A549 (cell line): ENCODE measurements around the gene NAT16. TPM values are rescaled to one million over a fixed set of nuclear protein-coding genes. Genes with fewer than 3 reads are reported as not detected.
A peak's percentile ranks its signal among the peaks of the same experiment; 100 is the strongest.

ENCODE experiments used
- ATAC-seq, 2 experiments: fragments of 200-7000 bp in 1 of 2; fragments of >200 bp in 1 of 2; cut with Nextera tagmentation in 1 of 2; cut with Tn5 transposase in 1 of 2; 3 replicates each; pipeline versions ENCODE4 v1.8.0 to v1.9.1; 2018 to 2020; ENCODE audit warnings: mild to moderate bottlenecking in 1 of 2, moderate library complexity in 1 of 2
- CTCF ChIA-PET: fragments of 300-600 bp; sonication (Branson Sonifier 250); formaldehyde crosslinking; extraction: SDS; loops from one replicate; lab custom pipeline; 2021; ENCODE audit warnings: antibody characterized with exemption, inconsistent platforms; lab: Yijun Ruan, JAX
- POLR2A ChIA-PET: fragments of 350-600 bp; formaldehyde crosslinking; extraction: SDS; loops from one replicate; lab custom pipeline; 2021; ENCODE audit warnings: antibody characterized with exemption, inconsistent platforms; lab: Yijun Ruan, JAX
- DNase-seq, 2 experiments: peaks; one replicate each; pipeline versions ENCODE4 v3.0.0 to v3.0.0-alpha.2; 2011 to 2016; ENCODE audit warnings: low read depth in 1 of 2, low spot score in 1 of 2
- FAIRE-seq: peaks from 2 replicates; lab custom pipeline; 2011; peaks lifted over from hg19 to GRCh38; lab: Jason Lieb, UNC
- H3K27ac ChIP-seq, 2 experiments: fragments of >200 bp; sonication (Bioruptor Twin); formaldehyde crosslinking; 3 replicates each; pipeline ENCODE4 v1.5.1; 2016 to 2017
- H3K4me1 ChIP-seq: fragments of >200 bp; sonication (Bioruptor Twin); formaldehyde crosslinking; 3 replicates; pipeline ENCODE4 v1.6.1; 2016
- H3K4me2 ChIP-seq: fragments of >200 bp; sonication (Bioruptor Twin); formaldehyde crosslinking; 3 replicates; pipeline ENCODE4 v1.6.1; 2016
- H3K4me3 ChIP-seq: fragments of >200 bp; sonication (Bioruptor Twin); formaldehyde crosslinking; 3 replicates; pipeline ENCODE4 v1.5.1; 2016
- H3K9me3 ChIP-seq: fragments of >200 bp; sonication (Bioruptor Twin); formaldehyde crosslinking; 3 replicates; pipeline ENCODE4 v1.6.1; 2016
- CEBPB ChIP-seq, 2 experiments: fragments of >200 bp in 1 of 2; sonication (Bioruptor Twin) in 1 of 2; formaldehyde crosslinking in 1 of 2; IDR thresholded peaks; 2 replicates each; pipeline ENCODE4 v1.6.1; 2012 to 2016
- EHMT2 ChIP-seq: fragments of 200-600 bp; sonication (generic); IDR thresholded peaks from 2 replicates; pipeline ENCODE4 v1.6.1; 2016; ENCODE audit warnings: antibody characterized with exemption, low read depth, mild to moderate bottlenecking, moderate library complexity
- EP300 ChIP-seq, 2 experiments: fragments of >200 bp; sonication (Bioruptor Twin); formaldehyde crosslinking; IDR thresholded peaks; 2 replicates in 1 of 2; 3 replicates in 1 of 2; pipeline ENCODE4 v1.6.1; 2016 to 2017
- ESRRA ChIP-seq: fragments of 150-350 bp; IDR thresholded peaks from 2 replicates; pipeline ENCODE4 v1.6.1; 2014; ENCODE audit warnings: mild to moderate bottlenecking, low read length, borderline replicate concordance
- HOXA7 ChIP-seq: fragments of 250-450 bp; sonication (Bioruptor Pico); IDR thresholded peaks from 2 replicates; pipeline ENCODE4 v1.5.0; 2020; ENCODE audit warnings: mild to moderate bottlenecking, moderate library complexity
- JUN ChIP-seq, 2 experiments: fragments of >200 bp; sonication (Bioruptor Twin); formaldehyde crosslinking; IDR thresholded peaks; 2 replicates in 1 of 2; 3 replicates in 1 of 2; pipeline ENCODE4 v1.6.1; 2016 to 2017
- MAZ ChIP-seq: fragments of 150-350 bp; IDR thresholded peaks from 2 replicates; pipeline ENCODE4 v1.6.1; 2014; ENCODE audit warnings: antibody characterized with exemption, low read depth, low read length, borderline replicate concordance
- MYC ChIP-seq: IDR thresholded peaks from 2 replicates; pipeline ENCODE4 v1.6.1; 2012; ENCODE audit warnings: mild to moderate bottlenecking, inconsistent platforms, low read length, improper control_type of control experiment, borderline replicate concordance
- NFE2L2 ChIP-seq: fragments of 150-350 bp; conservative IDR thresholded peaks from 2 replicates; pipeline ENCODE4 v1.6.1; 2014; ENCODE audit warnings: low read length
- NPAS2 ChIP-seq: fragments of 250-450 bp; sonication (Bioruptor Pico); IDR thresholded peaks from 2 replicates; pipeline ENCODE4 v1.8.0; 2022; ENCODE audit warnings: mild to moderate bottlenecking, moderate library complexity, borderline replicate concordance
- POLR2A ChIP-seq: IDR thresholded peaks from 2 replicates; pipeline ENCODE4 v1.6.1; 2012; ENCODE audit warnings: mild to moderate bottlenecking, low read length
- RNF2 ChIP-seq: fragments of 200-600 bp; sonication (generic); IDR thresholded peaks from 2 replicates; pipeline ENCODE4 v1.6.1; 2016; ENCODE audit warnings: low read depth, mild to moderate bottlenecking, antibody characterized with exemption, moderate library complexity, borderline replicate concordance
- ZFP36 ChIP-seq: fragments of 450-650 bp; IDR thresholded peaks from 2 replicates; pipeline ENCODE4 v1.6.1; 2014; ENCODE audit warnings: borderline replicate concordance; ENCODE audit not compliant: partially characterized antibody
- WGBS: methylation state at CpG from one replicate; pipeline ENCODE4 v1.1.6; 2017; ENCODE audit errors: missing lambda C conversion rate; 5-methylcytosine and 5-hydroxymethylcytosine counted together
- polyA plus RNA-seq, 4 experiments: library from polyadenylated mRNA; depleted of rRNA in 3 of 4; stranded (reverse); fragments of >200 nt; fragmentation: RNase III in 1 of 4; extraction: RNeasy Plus Mini Kit Qiagen cat#74134 plus additional on column Dnase treatment in 1 of 4; gene quantifications; 2 replicates in 3 of 4; 3 replicates in 1 of 4; pipeline ENCODE4 v1.2.3, GENCODE V29; 2011 to 2017
- TF ChIP-seq, protein P1 (sequence below): fragments of >200 bp; sonication (Bioruptor Twin); formaldehyde crosslinking; IDR thresholded peaks from 2 replicates; pipeline ENCODE4 v1.6.1; 2016
- TF ChIP-seq, protein P2 (sequence below): fragments of 150-350 bp; IDR thresholded peaks from 2 replicates; pipeline ENCODE4 v1.6.1; 2014; ENCODE audit warnings: low read depth, mild to moderate bottlenecking, low read length
- TF ChIP-seq, protein P3 (sequence below): fragments of 250-450 bp; sonication (Bioruptor Pico); IDR thresholded peaks from 2 replicates; pipeline ENCODE4 v1.5.0; 2020; ENCODE audit warnings: low read depth, mild to moderate bottlenecking, moderate library complexity
- TF ChIP-seq, protein P4 (sequence below): IDR thresholded peaks from 2 replicates; pipeline ENCODE4 v1.6.1; 2012; ENCODE audit warnings: low read depth, borderline replicate concordance
- TF ChIP-seq, protein P5 (sequence below): fragments of >200 bp; sonication (Bioruptor Twin); formaldehyde crosslinking; IDR thresholded peaks from 3 replicates; pipeline ENCODE4 v1.6.1; 2016
- TF ChIP-seq, protein P6 (sequence below): IDR thresholded peaks from 2 replicates; pipeline ENCODE4 v1.6.1; 2012

Gene NAT16
- polyA plus RNA-seq, 2 of the 4 experiments (the other 2 are of a cell fraction), result 0.05 to 0.12 TPM

DNA sequence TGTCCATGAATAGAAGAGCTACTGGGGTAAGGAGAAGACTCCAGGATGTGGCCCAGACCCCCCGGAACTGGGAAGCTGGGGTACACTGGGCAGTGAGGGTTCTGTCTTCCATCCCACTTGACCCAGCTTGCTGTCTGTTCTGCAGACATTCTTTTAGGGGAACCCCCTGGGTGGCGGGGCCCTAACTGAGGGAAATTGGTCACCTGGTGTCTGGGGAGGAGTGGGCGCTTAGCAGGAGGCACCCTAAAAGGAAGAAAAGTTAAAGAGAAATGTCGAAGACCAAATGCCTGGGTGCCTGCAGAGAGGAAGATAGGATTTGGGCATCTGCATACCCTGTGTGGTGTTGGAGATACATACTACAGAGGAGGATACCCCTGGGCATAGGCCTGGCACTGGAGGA lies 24.8 kb downstream of the NAT16 start:
- no peak for DNase-seq
- Histone ChIP-seq H3K4me3 (peak overlapping the region; percentile 91), H3K9me3 (no peaks in the 10 kb centered on the region), H3K4me1 (peaks cover 47% of the 10 kb centered on the region), H3K4me2 (peak overlapping the region; percentile 99), H3K27ac (peak overlapping the region; percentile 93 to 100)
- CTCF ChIA-PET, result interaction anchor here (0.7 to 16.1 kb wide), 8 partner anchors 8 to 711 kb away, joined by 3 to 235 read pairs (median 4); no protein-coding TSS in a partner anchor
- WGBS, result 59% methylated on average over 4 of the region's 4 CpGs
- TF ChIP-seq NPAS2 (no peak), CEBPB (IDR thresholded peaks at IDR 0.05) (no peak), EP300 (IDR thresholded peaks at IDR 0.05) (no peak), RNF2 (no peak), HOXA7 (no peak), ZFP36 (no peak)
- TF ChIP-seq, protein P1, sequence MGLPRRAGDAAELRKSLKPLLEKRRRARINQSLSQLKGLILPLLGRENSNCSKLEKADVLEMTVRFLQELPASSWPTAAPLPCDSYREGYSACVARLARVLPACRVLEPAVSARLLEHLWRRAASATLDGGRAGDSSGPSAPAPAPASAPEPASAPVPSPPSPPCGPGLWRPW, result no peak
- TF ChIP-seq, protein P2, sequence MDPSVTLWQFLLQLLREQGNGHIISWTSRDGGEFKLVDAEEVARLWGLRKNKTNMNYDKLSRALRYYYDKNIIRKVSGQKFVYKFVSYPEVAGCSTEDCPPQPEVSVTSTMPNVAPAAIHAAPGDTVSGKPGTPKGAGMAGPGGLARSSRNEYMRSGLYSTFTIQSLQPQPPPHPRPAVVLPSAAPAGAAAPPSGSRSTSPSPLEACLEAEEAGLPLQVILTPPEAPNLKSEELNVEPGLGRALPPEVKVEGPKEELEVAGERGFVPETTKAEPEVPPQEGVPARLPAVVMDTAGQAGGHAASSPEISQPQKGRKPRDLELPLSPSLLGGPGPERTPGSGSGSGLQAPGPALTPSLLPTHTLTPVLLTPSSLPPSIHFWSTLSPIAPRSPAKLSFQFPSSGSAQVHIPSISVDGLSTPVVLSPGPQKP, result no peak
- ATAC-seq, result no peak
- no peak for FAIRE-seq
- POLR2A ChIA-PET, result interaction anchor here (0.7 kb wide), 1 partner anchor 15 kb away, joined by 3 read pairs; no protein-coding TSS in a partner anchor

DNA sequence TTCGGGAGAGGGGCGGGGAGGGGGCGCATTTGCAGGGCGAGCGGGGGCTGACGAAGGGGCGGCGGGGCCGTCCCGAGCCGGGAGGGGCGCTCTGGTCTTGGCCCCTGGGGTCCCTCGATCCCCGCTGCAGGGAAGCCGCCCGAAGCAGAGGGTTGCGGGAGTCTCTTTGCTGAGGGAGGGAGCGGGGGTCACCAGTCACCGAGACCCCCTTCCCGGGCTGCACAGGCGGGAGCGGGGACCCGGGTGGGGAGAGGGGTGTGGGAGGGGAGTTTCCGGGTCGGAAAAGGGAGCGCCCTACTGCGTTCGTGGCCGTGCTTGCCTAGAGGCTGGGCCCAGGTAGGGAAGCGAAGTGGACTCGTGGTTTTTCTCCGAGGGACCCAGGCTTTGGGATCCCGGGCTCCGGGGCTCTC lies 25.4 kb downstream of the NAT16 start:
- Histone ChIP-seq H3K27ac (peak overlapping the region; percentile 93 to 100), H3K9me3 (no peaks in the 10 kb centered on the region), H3K4me2 (peak overlapping the region; percentile 99), H3K4me3 (peak overlapping the region; percentile 91), H3K4me1 (peaks cover 41% of the 10 kb centered on the region)
- FAIRE-seq (no peak), DNase-seq (no peak), ATAC-seq (peak; percentile 10 to 62; a peak in 4 of 6 replicates)
- CTCF ChIA-PET, result interaction anchor here (0.7 to 16.1 kb wide), 8 partner anchors 13 to 710 kb away, joined by 3 to 235 read pairs (median 12); no protein-coding TSS in a partner anchor
- POLR2A ChIA-PET, result interaction anchor here (0.7 to 1.0 kb wide), 2 partner anchors 13 to 14 kb away, joined by 3 read pairs; no protein-coding TSS in a partner anchor
- TF ChIP-seq JUN (IDR thresholded peaks at IDR 0.05), result peak in 1 of 2 experiments; percentile 60; a peak in 2 of 5 replicates
- no peak for TF ChIP-seq MAZ
- WGBS, result 1% methylated on average over 20 of the region's 34 CpGs

DNA sequence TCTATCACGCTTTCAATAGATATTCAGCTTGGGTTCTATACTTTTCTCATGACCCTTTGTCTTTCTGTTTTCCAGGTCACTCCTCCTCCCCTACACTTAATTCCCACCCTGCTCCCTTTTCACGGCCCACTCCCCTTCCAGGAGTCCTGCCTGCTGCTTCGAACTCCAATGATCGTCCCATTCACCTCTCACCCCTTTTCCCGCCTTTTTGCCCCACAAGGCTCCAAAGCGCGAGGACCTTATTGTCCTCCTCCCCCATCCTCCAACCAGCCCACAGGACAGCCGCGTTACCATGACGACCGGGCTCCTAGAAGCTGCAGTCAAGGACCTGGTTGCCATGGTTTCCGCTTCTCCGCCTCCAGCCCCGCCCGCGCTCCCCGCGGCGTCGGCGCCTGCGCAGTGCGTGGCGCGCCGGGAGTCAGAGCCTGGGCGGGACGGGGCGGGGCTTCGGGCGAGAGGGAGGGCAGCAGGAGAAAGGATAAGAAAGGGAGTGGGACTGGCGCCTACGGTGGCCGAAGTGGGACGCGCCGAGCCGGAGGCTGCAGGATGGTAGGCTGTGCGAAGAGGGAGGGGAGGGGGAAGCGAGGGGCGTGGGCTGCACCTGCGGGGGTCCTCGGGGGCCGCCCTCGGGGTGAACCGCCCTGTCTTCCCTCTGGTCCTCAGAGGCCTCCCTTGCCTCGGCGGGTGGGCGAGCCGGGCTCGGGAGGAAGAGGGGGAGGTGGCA lies 26.0 kb downstream of the NAT16 start, which contains the start of gene AP1S1:
Gene AP1S1 (plus strand): TSS at position 508 of the 724 bp plus-strand sequence. CDS start 39 bp downstream, at position 547.
- peak within 1 kb of the TSS; percentile 93 to 100 for H3K27ac ChIP-seq
- POLR2A ChIA-PET, result interaction anchor here (1.0 kb wide), 1 partner anchor 12 kb away, joined by 3 read pairs; no protein-coding TSS in a partner anchor
- no peak for FAIRE-seq
- TF ChIP-seq CEBPB (IDR thresholded peaks at IDR 0.05) (no peak), MAZ (peak; percentile 63; the same call in 1 of the 2 replicates), POLR2A (peak; percentile 52), MYC (no peak), NFE2L2 (no peak), ESRRA (no peak), EHMT2 (no peak)
- TF ChIP-seq, protein P3, sequence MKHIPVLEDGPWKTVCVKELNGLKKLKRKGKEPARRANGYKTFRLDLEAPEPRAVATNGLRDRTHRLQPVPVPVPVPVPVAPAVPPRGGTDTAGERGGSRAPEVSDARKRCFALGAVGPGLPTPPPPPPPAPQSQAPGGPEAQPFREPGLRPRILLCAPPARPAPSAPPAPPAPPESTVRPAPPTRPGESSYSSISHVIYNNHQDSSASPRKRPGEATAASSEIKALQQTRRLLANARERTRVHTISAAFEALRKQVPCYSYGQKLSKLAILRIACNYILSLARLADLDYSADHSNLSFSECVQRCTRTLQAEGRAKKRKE (CRISPR knock-in tag), result no peak; the same call in 1 of the 2 replicates
- TF ChIP-seq, protein P4, sequence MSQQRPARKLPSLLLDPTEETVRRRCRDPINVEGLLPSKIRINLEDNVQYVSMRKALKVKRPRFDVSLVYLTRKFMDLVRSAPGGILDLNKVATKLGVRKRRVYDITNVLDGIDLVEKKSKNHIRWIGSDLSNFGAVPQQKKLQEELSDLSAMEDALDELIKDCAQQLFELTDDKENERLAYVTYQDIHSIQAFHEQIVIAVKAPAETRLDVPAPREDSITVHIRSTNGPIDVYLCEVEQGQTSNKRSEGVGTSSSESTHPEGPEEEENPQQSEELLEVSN, result peak; percentile 99
- TF ChIP-seq, protein P5, sequence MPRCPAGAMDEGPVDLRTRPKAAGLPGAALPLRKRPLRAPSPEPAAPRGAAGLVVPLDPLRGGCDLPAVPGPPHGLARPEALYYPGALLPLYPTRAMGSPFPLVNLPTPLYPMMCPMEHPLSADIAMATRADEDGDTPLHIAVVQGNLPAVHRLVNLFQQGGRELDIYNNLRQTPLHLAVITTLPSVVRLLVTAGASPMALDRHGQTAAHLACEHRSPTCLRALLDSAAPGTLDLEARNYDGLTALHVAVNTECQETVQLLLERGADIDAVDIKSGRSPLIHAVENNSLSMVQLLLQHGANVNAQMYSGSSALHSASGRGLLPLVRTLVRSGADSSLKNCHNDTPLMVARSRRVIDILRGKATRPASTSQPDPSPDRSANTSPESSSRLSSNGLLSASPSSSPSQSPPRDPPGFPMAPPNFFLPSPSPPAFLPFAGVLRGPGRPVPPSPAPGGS, result no peak
- TF ChIP-seq, protein P2, result no peak
- TF ChIP-seq, protein P6, sequence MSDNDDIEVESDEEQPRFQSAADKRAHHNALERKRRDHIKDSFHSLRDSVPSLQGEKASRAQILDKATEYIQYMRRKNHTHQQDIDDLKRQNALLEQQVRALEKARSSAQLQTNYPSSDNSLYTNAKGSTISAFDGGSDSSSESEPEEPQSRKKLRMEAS, result peak; percentile 97
- TF ChIP-seq, all 56 proteins: peak for 4
- Histone ChIP-seq H3K4me2 (peak within 1 kb of the TSS; percentile 99), H3K9me3 (no peaks in the 10 kb centered on the region), H3K4me3 (peak within 1 kb of the TSS; percentile 91), H3K4me1 (peaks cover 36% of the 10 kb centered on the region)
- ATAC-seq (peak; percentile 89 to 94), DNase-seq (peak; percentile 96 to 97)
- WGBS, result 16% methylated on average over 11 of the region's 51 CpGs
- CTCF ChIA-PET, result interaction anchor here (1.3 to 16.1 kb wide), 6 partner anchors 13 to 90 kb away, joined by 3 to 235 read pairs (median 6); partner anchors contain the start of gene FIS1
